Prostate gland (tissue), 2 donors: ENCODE measurements around the gene SCAPER.

ENCODE experiments used
- POLR2A ChIP-seq: fragments of 450-650 bp; IDR thresholded peaks from one replicate; pipeline ENCODE4 v1.6.1; 2016; ENCODE audit warnings: antibody characterized with exemption, mild to moderate bottlenecking
- POLR2AphosphoS5 ChIP-seq: sonication (generic); formaldehyde crosslinking; IDR thresholded peaks from one replicate; pipeline ENCODE4 v1.6.1; 2017; ENCODE audit warnings: antibody characterized with exemption
- TF ChIP-seq, protein P1 (sequence below), 4 experiments: fragments of 200-600 bp in 2 of 4; fragments of 450-650 bp in 2 of 4; sonication (generic) in 2 of 4; IDR thresholded peaks; 1 replicate in 3 of 4; 2 replicates in 1 of 4; pipeline ENCODE4 v1.5.1; 2016 to 2019; ENCODE audit warnings: antibody characterized with exemption in 4 of 4, mild to moderate bottlenecking in 2 of 4, moderate library complexity in 2 of 4

DNA sequence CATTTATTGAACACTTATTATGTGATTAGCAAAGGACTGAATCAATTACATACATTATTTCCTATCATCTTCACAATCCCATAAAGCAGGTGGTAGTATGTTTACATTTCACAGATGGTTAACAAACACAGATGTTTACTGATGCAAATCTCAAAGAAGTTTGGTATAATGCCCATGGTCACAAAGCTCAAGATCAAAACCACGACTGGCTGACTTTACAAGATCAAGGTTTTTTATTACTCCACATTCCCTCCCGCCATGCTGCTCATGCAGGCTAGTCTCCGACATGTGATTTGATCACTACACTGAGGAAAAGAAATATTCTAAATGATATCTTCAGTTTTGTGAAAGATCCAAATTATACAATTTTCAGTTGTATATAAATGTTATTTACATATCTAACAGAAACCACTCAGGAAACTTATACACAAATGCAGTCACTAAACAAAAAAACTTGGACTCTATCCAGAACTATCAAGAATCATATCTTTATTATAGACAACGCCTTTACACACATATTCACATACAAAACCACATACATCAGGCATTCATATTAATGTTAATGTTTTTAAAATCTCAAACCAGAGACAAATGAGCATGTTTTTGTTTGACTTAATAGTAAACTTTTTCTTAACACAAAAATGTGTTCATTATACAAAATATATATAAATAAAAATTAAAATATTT, 235.5 kb downstream of the SCAPER start:
- TF ChIP-seq, protein P1, sequence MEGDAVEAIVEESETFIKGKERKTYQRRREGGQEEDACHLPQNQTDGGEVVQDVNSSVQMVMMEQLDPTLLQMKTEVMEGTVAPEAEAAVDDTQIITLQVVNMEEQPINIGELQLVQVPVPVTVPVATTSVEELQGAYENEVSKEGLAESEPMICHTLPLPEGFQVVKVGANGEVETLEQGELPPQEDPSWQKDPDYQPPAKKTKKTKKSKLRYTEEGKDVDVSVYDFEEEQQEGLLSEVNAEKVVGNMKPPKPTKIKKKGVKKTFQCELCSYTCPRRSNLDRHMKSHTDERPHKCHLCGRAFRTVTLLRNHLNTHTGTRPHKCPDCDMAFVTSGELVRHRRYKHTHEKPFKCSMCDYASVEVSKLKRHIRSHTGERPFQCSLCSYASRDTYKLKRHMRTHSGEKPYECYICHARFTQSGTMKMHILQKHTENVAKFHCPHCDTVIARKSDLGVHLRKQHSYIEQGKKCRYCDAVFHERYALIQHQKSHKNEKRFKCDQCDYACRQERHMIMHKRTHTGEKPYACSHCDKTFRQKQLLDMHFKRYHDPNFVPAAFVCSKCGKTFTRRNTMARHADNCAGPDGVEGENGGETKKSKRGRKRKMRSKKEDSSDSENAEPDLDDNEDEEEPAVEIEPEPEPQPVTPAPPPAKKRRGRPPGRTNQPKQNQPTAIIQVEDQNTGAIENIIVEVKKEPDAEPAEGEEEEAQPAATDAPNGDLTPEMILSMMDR (IDR thresholded peaks at IDR 0.05): no peak
- TF ChIP-seq POLR2A (no peak), POLR2AphosphoS5 (no peak)
